GM21786 (cell line): ENCODE measurements around the gene MUC5B.

Experiments
- ATAC-seq: cut with Tn5 transposase; IDR thresholded peaks from one replicate; pipeline ENCODE4 v1.9.1; 2021; ENCODE audit not compliant: unreplicated experiment

The MUC5B gene

GRCh38 chr11:1218788-1219445 is 3.9 kb upstream of the MUC5B start:
- no peak for ATAC-seq

GRCh38 chr11:1219446-1219833 is 3.4 kb upstream of the MUC5B start:
- no peak for ATAC-seq

GRCh38 chr11:1219834-1220815 is 2.7 kb upstream of the MUC5B start:
- no peak for ATAC-seq

GRCh38 chr11:1220941-1221721 is 1.7 kb upstream of the MUC5B start:
- ATAC-seq: no peak

GRCh38 chr11:1221848-1222311 is 986 bp upstream of the MUC5B start:
- no peak for ATAC-seq

- no peak for ATAC-seq
Measured at GRCh38 chr11:1223346-1224110, 662 bp downstream of the MUC5B start.

GRCh38 chr11:1224111-1224490 is 1.2 kb downstream of the MUC5B start:
- no peak for ATAC-seq

- no peak for ATAC-seq
Measured at GRCh38 chr11:1224491-1225385, 1.9 kb downstream of the MUC5B start.

- no peak for ATAC-seq
Measured at GRCh38 chr11:1225386-1226225, 2.7 kb downstream of the MUC5B start.

- no peak for ATAC-seq
Measured at GRCh38 chr11:1226226-1226985, 3.5 kb downstream of the MUC5B start.

- no peak for ATAC-seq
Measured at GRCh38 chr11:1226986-1227550, 4.2 kb downstream of the MUC5B start.

GRCh38 chr11:1227551-1228100 is 4.8 kb downstream of the MUC5B start:
- ATAC-seq: no peak

GRCh38 chr11:1228101-1228821 is 5.4 kb downstream of the MUC5B start:
- ATAC-seq: no peak

GRCh38 chr11:1228921-1229451 is 6.1 kb downstream of the MUC5B start:
- no peak for ATAC-seq

- ATAC-seq: no peak
Measured at GRCh38 chr11:1229471-1230120, 6.7 kb downstream of the MUC5B start.

- ATAC-seq: no peak
Measured at GRCh38 chr11:1230121-1230455, 7.2 kb downstream of the MUC5B start.
